Measurements from ENCODE around the gene TTC39C. TPM values are rescaled to one million over a fixed set of nuclear protein-coding genes. Genes with fewer than 3 reads are reported as not detected.

Gene TTC39C
- total and polyA plus RNA-seq, 2 of the 8 experiments (the other 6 are each of a cell fraction or from before 2014, with no cell fraction given) = 8.1 to 79.1 TPM

DNA sequence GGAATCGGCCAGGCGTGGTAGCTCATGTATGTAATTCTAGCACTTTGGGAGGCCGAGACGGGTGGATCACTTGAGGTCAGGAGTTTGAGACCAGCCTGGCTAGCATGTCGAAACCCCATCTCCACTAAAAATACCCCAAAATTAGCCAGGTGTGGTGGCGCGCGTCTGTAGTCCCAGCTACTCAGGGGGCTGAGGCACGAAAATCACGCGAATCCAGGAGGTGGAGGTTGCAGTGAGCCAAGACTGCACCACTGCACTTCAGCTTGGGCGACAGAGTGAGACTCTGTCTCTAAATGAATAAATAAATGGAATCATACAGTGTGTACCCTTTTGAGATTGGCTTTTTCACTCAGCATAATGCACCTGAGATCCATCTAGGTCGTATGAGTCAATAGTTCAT is 19.4 kb upstream of the TTC39C start:
- 93% methylated on average over 13 of the region's 13 CpGs; no CpG with 5 or more reads in 1 of the 2 experiments for WGBS, 2 experiments (ENCODE audit: extremely low coverage in 1 of 2, insufficient coverage in 1 of 2, insufficient read length in 1 of 2, insufficient replicate concordance in 2 of 2, low coverage in 1 of 2, low lambda C conversion rate in 2 of 2, missing lambda C conversion rate in 1 of 2)
- no peaks in the 10 kb centered on the region for H3K27me3 ChIP-seq (replicated peaks in 1 of 4; ENCODE audit: control insufficient read depth in 3 of 4, extremely low read depth in 1 of 4, insufficient read depth in 3 of 4, low read length in 3 of 4)
- no peak overlapping the region for H2BK20ac ChIP-seq (ENCODE audit: low read length)
- H3K23ac ChIP-seq (ENCODE audit: insufficient read length) = no peak overlapping the region
- peaks cover 0 to 3% (median 0%) of the 10 kb centered on the region in 4 experiments; a peak in 3 of 7 replicates for H3K4me1 ChIP-seq (replicated peaks in 1 of 4; ENCODE audit: control insufficient read depth in 3 of 4, insufficient read depth in 4 of 4, low read length in 3 of 4)
- no peak overlapping the region for H3K18ac ChIP-seq (ENCODE audit: extremely low read depth, low read length)
- no peak overlapping the region for H3K9ac ChIP-seq (replicated peaks in 1 of 4; ENCODE audit: extremely low read depth in 1 of 4, low read depth in 3 of 4, low read length in 3 of 4)
- H2AK5ac ChIP-seq (ENCODE audit: low read depth, low read length) = no peak overlapping the region
- no peak overlapping the region for H4K8ac ChIP-seq (ENCODE audit: extremely low read depth, insufficient read depth, low read length)
- no peaks in the 10 kb centered on the region for H4K20me1 ChIP-seq (replicated peaks in 1 of 2; ENCODE audit: control insufficient read depth in 1 of 2, insufficient read depth in 2 of 2, low read length in 2 of 2)
- no peak for DNase-seq (ENCODE audit: low read depth in 1 of 2, low spot score in 2 of 2)
- no peak overlapping the region for H4K5ac ChIP-seq (ENCODE audit: insufficient read length, low read depth, low read length)
- no peak overlapping the region for H2BK15ac ChIP-seq (ENCODE audit: low read length)
- H2BK5ac ChIP-seq (ENCODE audit: low read depth, low read length) = no peak overlapping the region
- H3K27ac ChIP-seq (ENCODE audit: low read depth, low read length) = no peak overlapping the region
- H4K91ac ChIP-seq (replicated peaks; ENCODE audit: insufficient read length, low read length) = no peak overlapping the region
- H3K4ac ChIP-seq (replicated peaks; ENCODE audit: insufficient read length, low read depth, low read length) = no peak overlapping the region
- POLR2A ChIA-PET (ENCODE audit: partially characterized antibody) = interaction anchor here (0.7 to 1.5 kb wide), 2 partner anchors 20 to 115 kb away, joined by 3 to 4 read pairs; partner anchors contain the start of gene TTC39C
- H2BK12ac ChIP-seq (ENCODE audit: low read depth, low read length) = no peak overlapping the region
- no peak overlapping the region for H2BK120ac ChIP-seq (replicated peaks; ENCODE audit: low read depth, low read length)
- no peak for FAIRE-seq
- no peaks in the 10 kb centered on the region for H3K79me2 ChIP-seq (ENCODE audit: control insufficient read depth in 1 of 2, insufficient read depth in 2 of 2, low read length in 2 of 2)
- H3K14ac ChIP-seq (ENCODE audit: insufficient read length) = no peak overlapping the region
- no peak overlapping the region for H3K56ac ChIP-seq (replicated peaks; ENCODE audit: insufficient read length, low read depth, low read length)
- no peak overlapping the region for H2AFZ ChIP-seq (ENCODE audit: low read length)
- no peak overlapping the region for H3K4me3 ChIP-seq (ENCODE audit: extremely low read depth in 1 of 4, insufficient read depth in 2 of 4, low read depth in 3 of 4, low read length in 4 of 4)
- H3K36me3 ChIP-seq (ENCODE audit: control insufficient read depth in 2 of 4, insufficient read depth in 4 of 4, low read length in 3 of 4) = no peaks in the 10 kb centered on the region
- H3K9me3 ChIP-seq (ENCODE audit: insufficient read depth in 2 of 2, low read depth in 1 of 2, low read length in 1 of 2) = no peaks in the 10 kb centered on the region
- H3K23me2 ChIP-seq (ENCODE audit: low read depth, low read length) = no peaks in the 10 kb centered on the region
- no peak overlapping the region for H3K4me2 ChIP-seq (ENCODE audit: insufficient read depth in 1 of 2, low read depth in 2 of 2, low read length in 2 of 2)
- CTCF ChIA-PET (ENCODE audit: partially characterized antibody) = interaction anchor here (0.6 to 0.7 kb wide), 2 partner anchors 76 to 408 kb away, joined by 3 read pairs; no protein-coding TSS in a partner anchor
- H3K79me1 ChIP-seq (ENCODE audit: low read depth, low read length) = no peaks in the 10 kb centered on the region
- no peak for TF ChIP-seq TAF1 (IDR thresholded peaks at IDR 0.05; ENCODE audit: low read depth, low read length)
- no peak for TF ChIP-seq ZNF274 (IDR thresholded peaks at IDR 0.05; ENCODE audit: borderline replicate concordance, extremely low read depth, low read length)
- TF ChIP-seq CHD1 (IDR thresholded peaks at IDR 0.05; ENCODE audit: low read depth, low read length) = no peak
- TF ChIP-seq SIRT6 (IDR thresholded peaks at IDR 0.05; ENCODE audit: low read length) = no peak
- no peak for TF ChIP-seq BCL11A (IDR thresholded peaks at IDR 0.05; ENCODE audit: low read depth in 2 of 2, low read length in 2 of 2)
- no peak for TF ChIP-seq BACH1 (IDR thresholded peaks at IDR 0.05; ENCODE audit: low read length)
- no peak for TF ChIP-seq CBX8 (IDR thresholded peaks at IDR 0.05; ENCODE audit: borderline replicate concordance, low read depth, low read length)
- TF ChIP-seq TBP (IDR thresholded peaks at IDR 0.05; ENCODE audit: low read depth, low read length) = no peak
- TF ChIP-seq, protein P1, sequence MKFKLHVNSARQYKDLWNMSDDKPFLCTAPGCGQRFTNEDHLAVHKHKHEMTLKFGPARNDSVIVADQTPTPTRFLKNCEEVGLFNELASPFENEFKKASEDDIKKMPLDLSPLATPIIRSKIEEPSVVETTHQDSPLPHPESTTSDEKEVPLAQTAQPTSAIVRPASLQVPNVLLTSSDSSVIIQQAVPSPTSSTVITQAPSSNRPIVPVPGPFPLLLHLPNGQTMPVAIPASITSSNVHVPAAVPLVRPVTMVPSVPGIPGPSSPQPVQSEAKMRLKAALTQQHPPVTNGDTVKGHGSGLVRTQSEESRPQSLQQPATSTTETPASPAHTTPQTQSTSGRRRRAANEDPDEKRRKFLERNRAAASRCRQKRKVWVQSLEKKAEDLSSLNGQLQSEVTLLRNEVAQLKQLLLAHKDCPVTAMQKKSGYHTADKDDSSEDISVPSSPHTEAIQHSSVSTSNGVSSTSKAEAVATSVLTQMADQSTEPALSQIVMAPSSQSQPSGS (IDR thresholded peaks at IDR 0.05; ENCODE audit: low read length) = no peak
- TF ChIP-seq NRF1 (IDR thresholded peaks at IDR 0.05; ENCODE audit: low read depth, low read length) = no peak
- no peak for TF ChIP-seq HDAC6 (IDR thresholded peaks at IDR 0.05; ENCODE audit: low read depth, low read length)
- no peak for TF ChIP-seq MAFK (IDR thresholded peaks at IDR 0.05; ENCODE audit: low read depth, low read length)
- TF ChIP-seq GTF2F1 (IDR thresholded peaks at IDR 0.05; ENCODE audit: borderline replicate concordance, low read depth, low read length) = no peak
- TF ChIP-seq PHF8 (conservative IDR thresholded peaks at IDR 0.05; ENCODE audit: low read depth, low read length) = no peak

Measured in H1 (cell line).